Astrocyte (in vitro differentiated cells and primary cell): ENCODE data around the gene SERPINF2. TPM values are rescaled to one million over a fixed set of nuclear protein-coding genes. Genes with fewer than 3 reads are reported as not detected.

Source experiments
- DNase-seq: peaks from one replicate; pipeline ENCODE4 v3.0.0-alpha.2; 2010; ENCODE audit warnings: low read depth
- FAIRE-seq: peaks from 2 replicates; lab custom pipeline; 2011; peaks lifted over from hg19 to GRCh38; lab: Jason Lieb, UNC
- H2AFZ ChIP-seq: 2 replicates; pipeline ENCODE4 v1.6.0; 2012; ENCODE audit warnings: low read depth, low read length, inconsistent platforms
- H3K27ac ChIP-seq: 2 replicates; pipeline ENCODE4 v1.5.1; 2011; ENCODE audit warnings: low read depth, low read length, inconsistent platforms
- H3K27me3 ChIP-seq: 2 replicates; pipeline ENCODE4 v1.6.0; 2011; ENCODE audit warnings: low read length, inconsistent platforms; ENCODE audit not compliant: insufficient read depth
- H3K36me3 ChIP-seq: 2 replicates; pipeline ENCODE4 v1.5.1; 2011; ENCODE audit warnings: low read length, inconsistent platforms; ENCODE audit not compliant: insufficient read depth
- H3K4me1 ChIP-seq: 2 replicates; pipeline ENCODE4 v1.5.1; 2011; ENCODE audit warnings: low read length, inconsistent platforms; ENCODE audit not compliant: insufficient read depth
- H3K4me2 ChIP-seq: 2 replicates; pipeline ENCODE4 v1.6.0; 2012; ENCODE audit warnings: low read length, inconsistent platforms
- H3K4me3 ChIP-seq: 2 replicates; pipeline ENCODE4 v1.5.1; 2011; ENCODE audit warnings: low read depth, mild to moderate bottlenecking, low read length, inconsistent platforms; ENCODE audit not compliant: insufficient read depth
- H3K79me2 ChIP-seq: 2 replicates; pipeline ENCODE4 v1.6.0; 2012; ENCODE audit warnings: mild to moderate bottlenecking, low read length, inconsistent platforms; ENCODE audit not compliant: insufficient read depth
- H3K9ac ChIP-seq: 2 replicates; pipeline ENCODE4 v1.6.0; 2012; ENCODE audit warnings: mild to moderate bottlenecking, low read length, inconsistent platforms
- H3K9me3 ChIP-seq: 2 replicates; pipeline ENCODE4 v1.5.1; 2012; ENCODE audit warnings: low read depth, mild to moderate bottlenecking, low read length, inconsistent platforms; ENCODE audit not compliant: insufficient read depth
- H4K20me1 ChIP-seq: 2 replicates; pipeline ENCODE4 v1.6.0; 2012; ENCODE audit warnings: low read length, inconsistent platforms; ENCODE audit not compliant: insufficient read depth
- H3K27ac Mint-ChIP-seq: one replicate; pipeline ENCODE4 v1.8.0; 2021; ENCODE audit warnings: mild to moderate bottlenecking, mixed read lengths; ENCODE audit not compliant: unreplicated experiment
- H3K27me3 Mint-ChIP-seq: one replicate; pipeline ENCODE4 v1.8.0; 2021; ENCODE audit warnings: low read depth, mixed read lengths; ENCODE audit not compliant: unreplicated experiment
- H3K36me3 Mint-ChIP-seq: one replicate; pipeline ENCODE4 v1.8.0; 2021; ENCODE audit warnings: low read depth, mixed read lengths; ENCODE audit not compliant: unreplicated experiment
- H3K4me1 Mint-ChIP-seq: one replicate; pipeline ENCODE4 v1.8.0; 2021; ENCODE audit warnings: low read depth, mixed read lengths; ENCODE audit not compliant: unreplicated experiment
- H3K4me3 Mint-ChIP-seq: one replicate; pipeline ENCODE4 v1.8.0; 2021; ENCODE audit warnings: mild to moderate bottlenecking, moderate library complexity, mixed read lengths; ENCODE audit not compliant: unreplicated experiment
- H3K9me3 Mint-ChIP-seq: one replicate; pipeline ENCODE4 v1.8.0; 2021; ENCODE audit warnings: mild to moderate bottlenecking, mixed read lengths; ENCODE audit not compliant: unreplicated experiment
- CTCF ChIP-seq: IDR thresholded peaks from 2 replicates; pipeline ENCODE4 v1.5.1; 2011; ENCODE audit warnings: low read depth, mild to moderate bottlenecking, inconsistent platforms, low read length, moderate library complexity; ENCODE audit not compliant: insufficient read depth
- EZH2 ChIP-seq: IDR thresholded peaks from 2 replicates; pipeline ENCODE4 v1.6.1; 2012; ENCODE audit warnings: mild to moderate bottlenecking, low read length, inconsistent platforms; ENCODE audit not compliant: insufficient read depth
- total RNA-seq: library from RNA; stranded (reverse); gene quantifications from 2 replicates; pipeline ENCODE4 v1.2.1, GENCODE V29; 2021

SERPINF2 gene
- total RNA-seq, 1 donor from 2014 or later, result 0.11 TPM

GRCh38 chr17:1709403-1709951, 33.2 kb upstream of the SERPINF2 start:
- TF ChIP-seq CTCF (no peak), EZH2 (no peak)
- Histone ChIP-seq H3K4me2 (peak overlapping the region; percentile 89), H3K9me3 (no peaks in the 10 kb centered on the region), H3K27me3 (no peaks in the 10 kb centered on the region), H3K27ac (no peak overlapping the region), H4K20me1 (peaks cover 53% of the 10 kb centered on the region), H3K9ac (peak overlapping the region; percentile 68), H3K4me1 (peaks cover 23% of the 10 kb centered on the region), H3K36me3 (peaks cover 31% of the 10 kb centered on the region), H3K4me3 (no peak overlapping the region), H2AFZ (no peak overlapping the region), H3K79me2 (peaks cover 40% of the 10 kb centered on the region)
- DNase-seq (no peak), FAIRE-seq (no peak)
- Mint-ChIP-seq H3K4me1 (peaks cover 25% of the 10 kb centered on the region), H3K36me3 (peaks cover 22% of the 10 kb centered on the region), H3K27me3 (no peaks in the 10 kb centered on the region), H3K9me3 (no peaks in the 10 kb centered on the region), H3K27ac (no peak overlapping the region), H3K4me3 (no peak overlapping the region)

- Histone ChIP-seq H3K27ac (peak within 1 kb of the TSS; percentile 11), H3K4me3 (peak within 1 kb of the TSS; percentile 60), H3K9ac (peak within 1 kb of the TSS; percentile 68), H3K36me3 (peaks cover 31% of the 10 kb centered on the region), H3K4me2 (peak within 1 kb of the TSS; percentile 89), H3K9me3 (no peaks in the 10 kb centered on the region), H3K4me1 (peaks cover 23% of the 10 kb centered on the region), H3K79me2 (peaks cover 47% of the 10 kb centered on the region), H3K27me3 (no peaks in the 10 kb centered on the region), H2AFZ (no peak within 1 kb of the TSS), H4K20me1 (peaks cover 58% of the 10 kb centered on the region)
- FAIRE-seq, result no peak
- TF ChIP-seq EZH2, result no peak
- TF ChIP-seq CTCF, result no peak
- H3K4me1 Mint-ChIP-seq, result peaks cover 25% of the 10 kb centered on the region
- H3K9me3 Mint-ChIP-seq, result no peaks in the 10 kb centered on the region
- H3K4me3 Mint-ChIP-seq, result peak within 1 kb of the TSS; percentile 96
- DNase-seq, result peak; percentile 52
- H3K36me3 Mint-ChIP-seq, result peaks cover 22% of the 10 kb centered on the region
- peak within 1 kb of the TSS; percentile 72 for H3K27ac Mint-ChIP-seq
- H3K27me3 Mint-ChIP-seq, result no peaks in the 10 kb centered on the region
These were observed 32.5 kb upstream of the SERPINF2 start, which contains the start of gene TLCD2 for GRCh38 chr17:1709971-1710806. TSS of gene TLCD2 (minus strand) at chr17:1710377. CDS start at chr17:1710242, 135 bp downstream.
